ENCODE data around the gene GARNL3.

DNA sequence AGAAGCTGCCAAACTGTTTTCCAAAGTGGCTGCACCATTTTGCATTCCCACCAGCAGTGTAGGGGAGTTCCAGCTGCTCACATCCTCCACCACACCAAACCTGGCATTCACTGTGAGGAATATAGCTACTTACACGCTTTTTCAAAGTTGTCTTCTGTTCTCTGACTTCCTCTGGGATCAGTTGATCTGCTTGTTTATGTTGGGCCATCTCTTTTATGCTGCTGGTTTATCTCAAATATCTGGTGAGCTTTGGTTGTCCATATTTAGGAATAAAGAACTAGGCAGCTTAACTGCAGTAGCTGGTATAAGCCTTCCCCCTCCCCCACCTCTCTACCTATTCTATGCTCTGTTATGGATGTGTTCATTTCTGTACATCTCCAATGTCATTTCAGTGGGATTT lies 151.1 kb downstream of the GARNL3 start:
- TF ChIP-seq, protein P1, sequence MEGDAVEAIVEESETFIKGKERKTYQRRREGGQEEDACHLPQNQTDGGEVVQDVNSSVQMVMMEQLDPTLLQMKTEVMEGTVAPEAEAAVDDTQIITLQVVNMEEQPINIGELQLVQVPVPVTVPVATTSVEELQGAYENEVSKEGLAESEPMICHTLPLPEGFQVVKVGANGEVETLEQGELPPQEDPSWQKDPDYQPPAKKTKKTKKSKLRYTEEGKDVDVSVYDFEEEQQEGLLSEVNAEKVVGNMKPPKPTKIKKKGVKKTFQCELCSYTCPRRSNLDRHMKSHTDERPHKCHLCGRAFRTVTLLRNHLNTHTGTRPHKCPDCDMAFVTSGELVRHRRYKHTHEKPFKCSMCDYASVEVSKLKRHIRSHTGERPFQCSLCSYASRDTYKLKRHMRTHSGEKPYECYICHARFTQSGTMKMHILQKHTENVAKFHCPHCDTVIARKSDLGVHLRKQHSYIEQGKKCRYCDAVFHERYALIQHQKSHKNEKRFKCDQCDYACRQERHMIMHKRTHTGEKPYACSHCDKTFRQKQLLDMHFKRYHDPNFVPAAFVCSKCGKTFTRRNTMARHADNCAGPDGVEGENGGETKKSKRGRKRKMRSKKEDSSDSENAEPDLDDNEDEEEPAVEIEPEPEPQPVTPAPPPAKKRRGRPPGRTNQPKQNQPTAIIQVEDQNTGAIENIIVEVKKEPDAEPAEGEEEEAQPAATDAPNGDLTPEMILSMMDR (conservative IDR thresholded peaks at IDR 0.05; ENCODE audit: low read depth in 2 of 2) = no peak
- TF ChIP-seq EZH2phosphoT487 (IDR thresholded peaks at IDR 0.05; ENCODE audit: unreplicated experiment) (no peak), POLR2AphosphoS5 (IDR thresholded peaks at IDR 0.05; ENCODE audit: low read depth) (no peak), ZNF331 (CRISPR knock-in tag; IDR thresholded peaks at IDR 0.05; ENCODE audit: low read depth) (no peak), EZH2 (IDR thresholded peaks at IDR 0.05; ENCODE audit: low read depth, unreplicated experiment) (no peak), CREB1 (CRISPR knock-in tag; IDR thresholded peaks at IDR 0.05; ENCODE audit: low read depth) (no peak), JUNB (IDR thresholded peaks at IDR 0.05; ENCODE audit: unreplicated experiment) (no peak), ZNF114 (CRISPR knock-in tag; IDR thresholded peaks at IDR 0.05) (no peak)
- TF ChIP-seq, protein P2, sequence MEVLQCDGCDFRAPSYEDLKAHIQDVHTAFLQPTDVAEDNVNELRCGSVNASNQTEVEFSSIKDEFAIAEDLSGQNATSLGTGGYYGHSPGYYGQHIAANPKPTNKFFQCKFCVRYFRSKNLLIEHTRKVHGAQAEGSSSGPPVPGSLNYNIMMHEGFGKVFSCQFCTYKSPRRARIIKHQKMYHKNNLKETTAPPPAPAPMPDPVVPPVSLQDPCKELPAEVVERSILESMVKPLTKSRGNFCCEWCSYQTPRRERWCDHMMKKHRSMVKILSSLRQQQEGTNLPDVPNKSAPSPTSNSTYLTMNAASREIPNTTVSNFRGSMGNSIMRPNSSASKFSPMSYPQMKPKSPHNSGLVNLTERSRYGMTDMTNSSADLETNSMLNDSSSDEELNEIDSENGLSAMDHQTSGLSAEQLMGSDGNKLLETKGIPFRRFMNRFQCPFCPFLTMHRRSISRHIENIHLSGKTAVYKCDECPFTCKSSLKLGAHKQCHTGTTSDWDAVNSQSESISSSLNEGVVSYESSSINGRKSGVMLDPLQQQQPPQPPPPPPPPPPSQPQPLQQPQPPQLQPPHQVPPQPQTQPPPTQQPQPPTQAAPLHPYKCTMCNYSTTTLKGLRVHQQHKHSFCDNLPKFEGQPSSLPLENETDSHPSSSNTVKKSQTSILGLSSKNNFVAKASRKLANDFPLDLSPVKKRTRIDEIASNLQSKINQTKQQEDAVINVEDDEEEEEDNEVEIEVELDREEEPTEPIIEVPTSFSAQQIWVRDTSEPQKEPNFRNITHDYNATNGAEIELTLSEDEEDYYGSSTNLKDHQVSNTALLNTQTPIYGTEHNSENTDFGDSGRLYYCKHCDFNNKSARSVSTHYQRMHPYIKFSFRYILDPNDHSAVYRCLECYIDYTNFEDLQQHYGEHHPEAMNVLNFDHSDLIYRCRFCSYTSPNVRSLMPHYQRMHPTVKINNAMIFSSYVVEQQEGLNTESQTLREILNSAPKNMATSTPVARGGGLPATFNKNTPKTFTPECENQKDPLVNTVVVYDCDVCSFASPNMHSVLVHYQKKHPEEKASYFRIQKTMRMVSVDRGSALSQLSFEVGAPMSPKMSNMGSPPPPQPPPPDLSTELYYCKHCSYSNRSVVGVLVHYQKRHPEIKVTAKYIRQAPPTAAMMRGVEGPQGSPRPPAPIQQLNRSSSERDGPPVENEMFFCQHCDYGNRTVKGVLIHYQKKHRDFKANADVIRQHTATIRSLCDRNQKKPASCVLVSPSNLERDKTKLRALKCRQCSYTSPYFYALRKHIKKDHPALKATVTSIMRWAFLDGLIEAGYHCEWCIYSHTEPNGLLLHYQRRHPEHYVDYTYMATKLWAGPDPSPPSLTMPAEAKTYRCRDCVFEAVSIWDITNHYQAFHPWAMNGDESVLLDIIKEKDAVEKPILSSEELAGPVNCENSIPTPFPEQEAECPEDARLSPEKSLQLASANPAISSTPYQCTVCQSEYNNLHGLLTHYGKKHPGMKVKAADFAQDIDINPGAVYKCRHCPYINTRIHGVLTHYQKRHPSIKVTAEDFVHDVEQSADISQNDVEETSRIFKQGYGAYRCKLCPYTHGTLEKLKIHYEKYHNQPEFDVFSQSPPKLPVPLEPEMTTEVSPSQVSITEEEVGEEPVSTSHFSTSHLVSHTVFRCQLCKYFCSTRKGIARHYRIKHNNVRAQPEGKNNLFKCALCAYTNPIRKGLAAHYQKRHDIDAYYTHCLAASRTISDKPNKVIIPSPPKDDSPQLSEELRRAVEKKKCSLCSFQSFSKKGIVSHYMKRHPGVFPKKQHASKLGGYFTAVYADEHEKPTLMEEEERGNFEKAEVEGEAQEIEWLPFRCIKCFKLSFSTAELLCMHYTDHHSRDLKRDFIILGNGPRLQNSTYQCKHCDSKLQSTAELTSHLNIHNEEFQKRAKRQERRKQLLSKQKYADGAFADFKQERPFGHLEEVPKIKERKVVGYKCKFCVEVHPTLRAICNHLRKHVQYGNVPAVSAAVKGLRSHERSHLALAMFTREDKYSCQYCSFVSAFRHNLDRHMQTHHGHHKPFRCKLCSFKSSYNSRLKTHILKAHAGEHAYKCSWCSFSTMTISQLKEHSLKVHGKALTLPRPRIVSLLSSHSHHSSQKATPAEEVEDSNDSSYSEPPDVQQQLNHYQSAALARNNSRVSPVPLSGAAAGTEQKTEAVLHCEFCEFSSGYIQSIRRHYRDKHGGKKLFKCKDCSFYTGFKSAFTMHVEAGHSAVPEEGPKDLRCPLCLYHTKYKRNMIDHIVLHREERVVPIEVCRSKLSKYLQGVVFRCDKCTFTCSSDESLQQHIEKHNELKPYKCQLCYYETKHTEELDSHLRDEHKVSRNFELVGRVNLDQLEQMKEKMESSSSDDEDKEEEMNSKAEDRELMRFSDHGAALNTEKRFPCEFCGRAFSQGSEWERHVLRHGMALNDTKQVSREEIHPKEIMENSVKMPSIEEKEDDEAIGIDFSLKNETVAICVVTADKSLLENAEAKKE (CRISPR knock-in tag; IDR thresholded peaks at IDR 0.05) = no peak
- TF ChIP-seq, protein P3, sequence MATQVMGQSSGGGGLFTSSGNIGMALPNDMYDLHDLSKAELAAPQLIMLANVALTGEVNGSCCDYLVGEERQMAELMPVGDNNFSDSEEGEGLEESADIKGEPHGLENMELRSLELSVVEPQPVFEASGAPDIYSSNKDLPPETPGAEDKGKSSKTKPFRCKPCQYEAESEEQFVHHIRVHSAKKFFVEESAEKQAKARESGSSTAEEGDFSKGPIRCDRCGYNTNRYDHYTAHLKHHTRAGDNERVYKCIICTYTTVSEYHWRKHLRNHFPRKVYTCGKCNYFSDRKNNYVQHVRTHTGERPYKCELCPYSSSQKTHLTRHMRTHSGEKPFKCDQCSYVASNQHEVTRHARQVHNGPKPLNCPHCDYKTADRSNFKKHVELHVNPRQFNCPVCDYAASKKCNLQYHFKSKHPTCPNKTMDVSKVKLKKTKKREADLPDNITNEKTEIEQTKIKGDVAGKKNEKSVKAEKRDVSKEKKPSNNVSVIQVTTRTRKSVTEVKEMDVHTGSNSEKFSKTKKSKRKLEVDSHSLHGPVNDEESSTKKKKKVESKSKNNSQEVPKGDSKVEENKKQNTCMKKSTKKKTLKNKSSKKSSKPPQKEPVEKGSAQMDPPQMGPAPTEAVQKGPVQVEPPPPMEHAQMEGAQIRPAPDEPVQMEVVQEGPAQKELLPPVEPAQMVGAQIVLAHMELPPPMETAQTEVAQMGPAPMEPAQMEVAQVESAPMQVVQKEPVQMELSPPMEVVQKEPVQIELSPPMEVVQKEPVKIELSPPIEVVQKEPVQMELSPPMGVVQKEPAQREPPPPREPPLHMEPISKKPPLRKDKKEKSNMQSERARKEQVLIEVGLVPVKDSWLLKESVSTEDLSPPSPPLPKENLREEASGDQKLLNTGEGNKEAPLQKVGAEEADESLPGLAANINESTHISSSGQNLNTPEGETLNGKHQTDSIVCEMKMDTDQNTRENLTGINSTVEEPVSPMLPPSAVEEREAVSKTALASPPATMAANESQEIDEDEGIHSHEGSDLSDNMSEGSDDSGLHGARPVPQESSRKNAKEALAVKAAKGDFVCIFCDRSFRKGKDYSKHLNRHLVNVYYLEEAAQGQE (IDR thresholded peaks at IDR 0.05; ENCODE audit: unreplicated experiment) = no peak
- TF ChIP-seq, protein P4, sequence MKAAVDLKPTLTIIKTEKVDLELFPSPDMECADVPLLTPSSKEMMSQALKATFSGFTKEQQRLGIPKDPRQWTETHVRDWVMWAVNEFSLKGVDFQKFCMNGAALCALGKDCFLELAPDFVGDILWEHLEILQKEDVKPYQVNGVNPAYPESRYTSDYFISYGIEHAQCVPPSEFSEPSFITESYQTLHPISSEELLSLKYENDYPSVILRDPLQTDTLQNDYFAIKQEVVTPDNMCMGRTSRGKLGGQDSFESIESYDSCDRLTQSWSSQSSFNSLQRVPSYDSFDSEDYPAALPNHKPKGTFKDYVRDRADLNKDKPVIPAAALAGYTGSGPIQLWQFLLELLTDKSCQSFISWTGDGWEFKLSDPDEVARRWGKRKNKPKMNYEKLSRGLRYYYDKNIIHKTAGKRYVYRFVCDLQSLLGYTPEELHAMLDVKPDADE (IDR thresholded peaks at IDR 0.05) = no peak
